CD4-positive, alpha-beta T cell treated with Interleukin-10 for 1 hour (primary cell): ENCODE data around the gene ACVR2A.

Experiments
- DNase-seq: peaks from one replicate; pipeline ENCODE4 v3.0.0-alpha.2; 2020

Gene ACVR2A

GRCh38 chr2:147927053-147927588 lies 82.3 kb downstream of the ACVR2A start:
- no peak for DNase-seq

- no peak for DNase-seq
These were observed 89.1 kb downstream of the ACVR2A start for GRCh38 chr2:147933931-147934330.

GRCh38 chr2:147934881-147935620 lies 90.2 kb downstream of the ACVR2A start:
- no peak for DNase-seq

DNA sequence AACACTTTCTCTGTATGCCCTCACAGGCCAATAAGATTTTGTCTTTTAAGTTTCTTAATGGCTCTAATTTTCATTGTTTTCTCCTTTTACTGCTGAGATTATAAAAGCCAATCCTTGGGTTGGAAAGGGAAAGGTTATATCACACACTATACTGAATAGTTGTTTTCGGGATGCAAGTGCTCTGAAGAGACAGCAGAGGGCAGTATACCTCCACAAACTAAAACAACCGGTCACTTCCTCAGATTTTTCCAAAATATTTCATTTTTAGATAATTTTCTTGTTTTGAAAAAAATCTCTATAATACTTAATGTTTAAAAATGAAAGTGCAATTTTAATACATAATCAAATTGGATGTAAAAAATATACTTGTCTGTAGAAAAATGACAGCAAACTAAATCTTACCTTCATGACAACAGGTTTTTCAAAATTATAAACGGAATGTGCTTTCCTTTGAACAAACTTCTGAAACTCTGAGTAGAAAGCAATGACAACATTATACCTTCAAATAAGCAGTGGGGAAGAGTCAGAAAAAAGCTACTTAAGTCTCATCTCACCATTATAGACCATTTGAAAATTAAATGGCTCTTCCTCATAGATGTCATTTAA lies 93.0 kb downstream of the ACVR2A start:
- DNase-seq: peak; percentile 32

GRCh38 chr2:147939313-147939712 lies 94.5 kb downstream of the ACVR2A start:
- DNase-seq: no peak

- no peak for DNase-seq
These were observed 100.8 kb downstream of the ACVR2A start for GRCh38 chr2:147945660-147946059.

GRCh38 chr2:147952118-147952517 lies 107.3 kb downstream of the ACVR2A start:
- no peak for DNase-seq

GRCh38 chr2:147968571-147968970 lies 123.7 kb downstream of the ACVR2A start:
- DNase-seq: no peak

DNA sequence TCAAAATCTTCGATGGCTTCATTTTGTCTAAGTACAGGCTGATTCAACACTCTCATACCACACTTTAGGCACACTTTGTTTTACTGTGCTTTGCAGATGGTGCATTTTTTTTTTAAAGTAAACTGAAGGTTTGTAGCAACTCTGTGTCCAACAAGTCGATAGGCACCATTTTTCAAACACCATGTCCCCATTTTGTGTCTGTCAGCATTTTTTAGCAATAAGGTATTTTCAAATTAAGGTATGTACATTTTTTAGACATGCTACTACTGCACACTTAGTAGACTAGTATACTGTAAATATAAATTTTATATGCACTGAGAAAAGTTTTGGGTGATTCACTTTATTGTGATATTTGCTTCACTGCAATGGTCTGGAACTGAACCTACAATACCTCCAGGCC lies 131.3 kb downstream of the ACVR2A start:
- DNase-seq: no peak

- DNase-seq: no peak
These were observed 132.8 kb downstream of the ACVR2A start for GRCh38 chr2:147977679-147978078.
